ENCODE data around the gene CLBA1.
A peak's percentile ranks its signal among the peaks of the same experiment; 100 is the strongest.

Gene CLBA1

GRCh38 chr14:104972301-104973134 is 13.1 kb upstream of the CLBA1 start (continued):
- TF ChIP-seq ZNF596 (tag by site-specific recombination; IDR thresholded peaks at IDR 0.05) (no peak), GLIS1 (tag by site-specific recombination; IDR thresholded peaks at IDR 0.05) (no peak), ZEB2 (tag by site-specific recombination; IDR thresholded peaks at IDR 0.05) (no peak), ZNF610 (tag by site-specific recombination; IDR thresholded peaks at IDR 0.05; ENCODE audit: borderline replicate concordance) (no peak), ZNF114 (tag by site-specific recombination; IDR thresholded peaks at IDR 0.05) (no peak), ZNF600 (tag by site-specific recombination; IDR thresholded peaks at IDR 0.05) (peak; percentile 34), KLF9 (tag by site-specific recombination; IDR thresholded peaks at IDR 0.05; ENCODE audit: low read depth) (no peak), ZNF133 (tag by site-specific recombination; IDR thresholded peaks at IDR 0.05) (no peak), ZNF521 (tag by site-specific recombination; IDR thresholded peaks at IDR 0.05) (no peak), OSR2 (tag by site-specific recombination; IDR thresholded peaks at IDR 0.05) (no peak), GLIS2 (tag by site-specific recombination; IDR thresholded peaks at IDR 0.05) (peak; percentile 27; the same call in 1 of the 2 replicates), ZNF830 (tag by site-specific recombination; IDR thresholded peaks at IDR 0.05; ENCODE audit: low read depth) (no peak), ZNF639 (tag by site-specific recombination; IDR thresholded peaks at IDR 0.05) (no peak), ZNF146 (tag by site-specific recombination; IDR thresholded peaks at IDR 0.05) (no peak), ZFHX2 (tag by site-specific recombination; conservative IDR thresholded peaks at IDR 0.05) (peak; percentile 61)

GRCh38 chr14:104973135-104973384 is 12.5 kb upstream of the CLBA1 start:
- no peak overlapping the region for H3K27ac ChIP-seq (ENCODE audit: extremely low read depth, low read depth, low read length)
- CTCF ChIA-PET, result interaction anchor here (0.6 to 5.9 kb wide), 6 partner anchors 63 to 203 kb away, joined by 3 to 109 read pairs (median 6); no protein-coding TSS in a partner anchor
- peaks cover 16% of the 10 kb centered on the region for H3K4me1 ChIP-seq (ENCODE audit: control insufficient read depth, insufficient read depth, low read length)
- no peaks in the 10 kb centered on the region for H3K36me3 ChIP-seq (ENCODE audit: control insufficient read depth in 2 of 2, insufficient read depth in 1 of 2, low read length in 2 of 2)
- POLR2A ChIA-PET, result interaction anchor here (0.5 to 3.4 kb wide), 7 partner anchors 12 to 204 kb away, joined by 3 to 16 read pairs (median 4); partner anchors contain the start of genes CDCA4 and CLBA1
- peak; percentile 80 for TF ChIP-seq ZBTB17 (tag by site-specific recombination; IDR thresholded peaks at IDR 0.05)
- peak; percentile 88 for TF ChIP-seq PATZ1 (tag by site-specific recombination; IDR thresholded peaks at IDR 0.05)
- TF ChIP-seq WT1 (tag by site-specific recombination; IDR thresholded peaks at IDR 0.05), result peak; percentile 55; the same call in 1 of the 2 replicates
- peak; percentile 10 for TF ChIP-seq ZBTB26 (tag by site-specific recombination; optimal IDR thresholded peaks at IDR 0.05)
- TF ChIP-seq ZNF660 (tag by site-specific recombination; IDR thresholded peaks at IDR 0.05), result 0 out of 2 replicates have a peak, but pooled peaks have one; percentile 48
- TF ChIP-seq ZNF768 (tag by site-specific recombination; IDR thresholded peaks at IDR 0.05), result no peak
- TF ChIP-seq ZNF843 (tag by site-specific recombination; IDR thresholded peaks at IDR 0.05), result no peak
- no peak overlapping the region for H3K4me3 ChIP-seq (ENCODE audit: low read depth, low read length)
- H3K9me3 ChIP-seq (ENCODE audit: control insufficient read depth, insufficient read depth, low read depth, low read length), result no peaks in the 10 kb centered on the region
